ENCODE data around the gene ZNF45. TPM values are rescaled to one million over a fixed set of nuclear protein-coding genes. Genes with fewer than 3 reads are reported as not detected.

The ZNF45 gene
- total RNA-seq, 1 experiment from 2014 or later = 19.8 TPM

DNA sequence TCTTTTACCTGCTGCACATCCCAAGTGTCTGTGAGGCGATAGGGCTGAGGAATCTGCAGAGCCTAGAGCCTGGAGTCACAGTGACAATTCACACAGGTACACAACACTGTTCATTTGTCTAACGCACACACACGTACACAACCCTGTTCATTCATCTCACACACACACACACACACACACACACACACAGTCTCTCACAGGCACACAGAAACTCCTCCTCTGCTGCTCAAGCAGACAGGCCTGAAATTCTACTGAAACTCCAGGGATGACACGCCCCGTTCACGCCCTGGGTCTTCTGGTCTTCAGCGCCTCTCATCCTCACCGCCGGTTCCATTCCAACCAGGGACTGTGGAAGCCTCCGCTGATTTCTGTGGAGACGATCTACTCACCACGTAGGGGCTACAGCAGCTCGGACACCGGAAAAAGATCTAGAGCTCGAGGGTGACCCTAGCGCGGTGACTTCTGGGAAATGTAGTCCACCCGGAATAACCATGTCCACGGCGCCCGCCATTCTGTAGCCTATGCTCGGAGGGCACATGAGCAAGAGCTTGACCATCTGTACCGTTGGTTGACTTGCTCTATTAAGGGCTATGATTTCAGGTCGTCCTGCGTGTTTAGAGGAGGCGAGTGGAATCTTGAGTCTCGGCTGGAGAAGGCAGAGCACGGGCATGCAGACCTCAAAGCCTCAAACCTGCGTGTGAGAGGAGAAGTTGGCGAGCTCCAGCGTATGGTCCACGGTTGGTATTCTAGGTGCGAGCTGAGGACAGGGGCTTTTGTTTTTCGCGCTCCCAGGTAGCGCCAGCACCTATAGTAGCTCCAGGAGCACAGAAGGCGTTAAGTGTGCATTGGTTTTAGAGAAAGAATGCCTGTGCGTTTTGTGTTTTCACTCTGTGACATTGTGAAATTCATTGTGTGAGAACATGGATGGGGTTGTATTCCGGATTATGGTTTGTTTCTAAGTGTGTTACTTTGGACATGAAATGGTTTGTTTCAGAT is 33.4 kb downstream of the ZNF45 start:
- Histone ChIP-seq H2BK15ac (ENCODE audit: low read depth, low read length) (no peak overlapping the region), H3K56ac (ENCODE audit: insufficient read length, low read depth, low read length) (no peak overlapping the region), H3K23me2 (ENCODE audit: insufficient read length, low read depth, low read length, poor library complexity, severe bottlenecking) (peaks cover 2% of the 10 kb centered on the region), H3K79me1 (ENCODE audit: insufficient read depth, low read depth, low read length, poor library complexity, severe bottlenecking) (no peaks in the 10 kb centered on the region), H2BK5ac (ENCODE audit: insufficient read length, low read length) (no peak overlapping the region), H3K79me2 (ENCODE audit: insufficient read depth, low read length) (no peaks in the 10 kb centered on the region), H4K5ac (ENCODE audit: insufficient read length, low read depth, low read length) (no peak overlapping the region), H2BK12ac (ENCODE audit: insufficient read length, low read depth, low read length) (no peak overlapping the region), H3K4me2 (ENCODE audit: insufficient read depth, insufficient read length, low read length) (peak overlapping the region; percentile 90), H3K27ac (ENCODE audit: insufficient read length, low read depth, low read length) (no peak overlapping the region), H3K27me3 (ENCODE audit: insufficient read depth, low read length) (peaks cover 2% of the 10 kb centered on the region; the same call in 1 of the 2 replicates), H3K23ac (ENCODE audit: insufficient read length, low read depth, low read length) (no peak overlapping the region), H3K18ac (ENCODE audit: insufficient read length, low read depth, low read length) (no peak overlapping the region), H3K9me3 (ENCODE audit: control insufficient read depth, low read depth, low read length) (peaks cover 10% of the 10 kb centered on the region), H3K9ac (ENCODE audit: extremely low read depth, insufficient read length, low read length) (peak overlapping the region; percentile 14), H3K4ac (ENCODE audit: low read depth, low read length) (no peak overlapping the region), H4K20me1 (ENCODE audit: control insufficient read depth, insufficient read depth, insufficient read length) (no peaks in the 10 kb centered on the region), H3K14ac (ENCODE audit: insufficient read depth, low read length) (no peak overlapping the region), H2BK120ac (ENCODE audit: low read depth, low read length, poor library complexity, severe bottlenecking) (no peak overlapping the region), H2AFZ (ENCODE audit: low read length) (peak overlapping the region; percentile 42), H4K8ac (replicated peaks; ENCODE audit: insufficient read length, low read depth, low read length) (no peak overlapping the region), H3K4me1 (ENCODE audit: insufficient read depth, low read length) (no peaks in the 10 kb centered on the region), H2BK20ac (ENCODE audit: low read depth, low read length, poor library complexity, severe bottlenecking) (no peak overlapping the region), H3T11ph (ENCODE audit: low read length) (no peak overlapping the region), H2AK5ac (ENCODE audit: insufficient read length, low read length) (no peak overlapping the region), H4K91ac (ENCODE audit: insufficient read length, low read depth, low read length) (no peak overlapping the region)
- no CpG with 5 or more reads among the region's 39 CpGs for WGBS (ENCODE audit: extremely low coverage, insufficient read length, low lambda C conversion rate)
- Mint-ChIP-seq H3K27me3 (ENCODE audit: low read depth) (peaks cover 21% of the 10 kb centered on the region), H3K4me1 (peaks cover 0 to 16% of the 10 kb centered on the region in 2 experiments), H3K4me3 (peak overlapping the region; percentile 92), H3K27ac (peak overlapping the region in 2 of 3 experiments; percentile 59 to 66; a peak in 2 of 7 replicates), H3K9me3 (peaks cover 47 to 79% of the 10 kb centered on the region in 2 experiments), H3K36me3 (ENCODE audit: insufficient read depth in 1 of 3, low read depth in 3 of 3) (peaks cover 33 to 51% (median 42%) of the 10 kb centered on the region in 3 experiments)
- peak; percentile 88 for DNase-seq
- TF ChIP-seq, protein P1, sequence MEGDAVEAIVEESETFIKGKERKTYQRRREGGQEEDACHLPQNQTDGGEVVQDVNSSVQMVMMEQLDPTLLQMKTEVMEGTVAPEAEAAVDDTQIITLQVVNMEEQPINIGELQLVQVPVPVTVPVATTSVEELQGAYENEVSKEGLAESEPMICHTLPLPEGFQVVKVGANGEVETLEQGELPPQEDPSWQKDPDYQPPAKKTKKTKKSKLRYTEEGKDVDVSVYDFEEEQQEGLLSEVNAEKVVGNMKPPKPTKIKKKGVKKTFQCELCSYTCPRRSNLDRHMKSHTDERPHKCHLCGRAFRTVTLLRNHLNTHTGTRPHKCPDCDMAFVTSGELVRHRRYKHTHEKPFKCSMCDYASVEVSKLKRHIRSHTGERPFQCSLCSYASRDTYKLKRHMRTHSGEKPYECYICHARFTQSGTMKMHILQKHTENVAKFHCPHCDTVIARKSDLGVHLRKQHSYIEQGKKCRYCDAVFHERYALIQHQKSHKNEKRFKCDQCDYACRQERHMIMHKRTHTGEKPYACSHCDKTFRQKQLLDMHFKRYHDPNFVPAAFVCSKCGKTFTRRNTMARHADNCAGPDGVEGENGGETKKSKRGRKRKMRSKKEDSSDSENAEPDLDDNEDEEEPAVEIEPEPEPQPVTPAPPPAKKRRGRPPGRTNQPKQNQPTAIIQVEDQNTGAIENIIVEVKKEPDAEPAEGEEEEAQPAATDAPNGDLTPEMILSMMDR (conservative IDR thresholded peaks at IDR 0.05) = no peak

Data from H9 (cell line).